K562 (cell line): ENCODE data around the gene RPL39L. TPM values are rescaled to one million over a fixed set of nuclear protein-coding genes. Genes with fewer than 3 reads are reported as not detected.

Experiments used
- ATAC-seq: fragments of 200-7000 bp; cut with Tn5 transposase; 3 replicates; pipeline ENCODE4 v1.9.1; 2020; ENCODE audit warnings: moderate library complexity
- BruUV-seq: library from RNA; stranded (reverse); fragments of 400-500 nt; replicated peaks from 2 replicates; lab custom pipeline; 2021; lab: Mats Ljungman, UMichigan
- CTCF ChIA-PET: fragments of 300-600 bp; formaldehyde crosslinking; extraction: SDS; loops from one replicate; lab custom pipeline; 2021; ENCODE audit warnings: low intra/inter-chr PET ratio; lab: Yijun Ruan, JAX
- POLR2A ChIA-PET: fragments of 300-600, 350-650 bp; sonication (Branson Sonifier 250); formaldehyde crosslinking; extraction: SDS; loops from one replicate; lab custom pipeline; 2021; ENCODE audit warnings: antibody characterized with exemption, inconsistent platforms; lab: Yijun Ruan, JAX
- DNase-seq, 4 experiments: peaks; one replicate each; pipeline versions ENCODE4 v3.0.0 to v3.0.0-alpha.2; 2011 to 2018; ENCODE audit warnings: low spot score in 3 of 4, mixed read lengths in 3 of 4; ENCODE audit errors: extremely low read depth in 1 of 4
- FAIRE-seq: peaks from 2 replicates; lab custom pipeline; 2011; peaks lifted over from hg19 to GRCh38; lab: Jason Lieb, UNC
- H2AFZ ChIP-seq: 2 replicates; pipeline ENCODE4 v1.6.0; 2011; ENCODE audit warnings: low read depth, low read length, control low read depth, inconsistent platforms
- H3K27ac ChIP-seq: fragments of 200-600 bp; 3 replicates; pipeline ENCODE4 v1.8.0; 2011; ENCODE audit warnings: low read depth, mild to moderate bottlenecking, control low read depth, inconsistent platforms, low read length, moderate library complexity, mixed read lengths; ENCODE audit errors: extremely low read depth
- H3K27me3 ChIP-seq, 2 experiments: fragments of 300-600 bp in 1 of 2; 2 replicates in 1 of 2; 3 replicates in 1 of 2; pipeline versions ENCODE4 v1.6.0 to v1.8.0; 2011; ENCODE audit warnings: inconsistent platforms in 2 of 2, low read length in 2 of 2, mild to moderate bottlenecking in 1 of 2, mixed read lengths in 1 of 2, moderate library complexity in 1 of 2; ENCODE audit not compliant: control insufficient read depth in 2 of 2, insufficient read depth in 2 of 2
- H3K36me3 ChIP-seq: fragments of 300-600 bp; 3 replicates; pipeline ENCODE4 v1.8.0; 2011; ENCODE audit warnings: mild to moderate bottlenecking, low read length, inconsistent platforms; ENCODE audit not compliant: control insufficient read depth, insufficient read depth
- H3K4me1 ChIP-seq, 2 experiments: fragments of 200-600 bp in 1 of 2; replicated peaks in 1 of 2; 2 replicates in 1 of 2; 3 replicates in 1 of 2; pipeline versions ENCODE4 v1.5.1 to v1.8.0; 2011; ENCODE audit warnings: inconsistent platforms in 2 of 2, low read length in 2 of 2, mild to moderate bottlenecking in 1 of 2, mixed read lengths in 1 of 2, moderate library complexity in 1 of 2; ENCODE audit not compliant: control insufficient read depth in 2 of 2, insufficient read depth in 2 of 2
- H3K4me2 ChIP-seq: 2 replicates; pipeline ENCODE4 v1.6.1; 2011; ENCODE audit warnings: low read length, control low read depth, inconsistent platforms, mixed read lengths; ENCODE audit not compliant: insufficient read depth
- H3K4me3 ChIP-seq: fragments of 200-600 bp; sonication (generic), shearing (Covaris generic); 2 replicates; pipeline ENCODE4 v1.5.1; 2016; ENCODE audit warnings: control low read depth, inconsistent platforms
- H3K79me2 ChIP-seq: fragments of 200-600 bp; 3 replicates; pipeline ENCODE4 v1.8.0; 2011; ENCODE audit warnings: low read length, inconsistent platforms; ENCODE audit not compliant: control insufficient read depth, insufficient read depth
- H3K9ac ChIP-seq, 2 experiments: 2 replicates each; pipeline versions ENCODE4 v1.6.0 to v1.6.1; 2011; ENCODE audit warnings: low read depth in 2 of 2, low read length in 2 of 2, control low read depth in 1 of 2, inconsistent platforms in 1 of 2, mild to moderate bottlenecking in 1 of 2, mixed read lengths in 1 of 2; ENCODE audit not compliant: insufficient read depth in 1 of 2
- H3K9me1 ChIP-seq: one replicate; pipeline ENCODE4 v1.6.0; 2011; ENCODE audit warnings: inconsistent platforms, mild to moderate bottlenecking, low read length, moderate library complexity; ENCODE audit not compliant: control insufficient read depth, insufficient read depth
- H3K9me3 ChIP-seq: replicated peaks from 2 replicates; pipeline ENCODE4 v1.5.1; 2011; ENCODE audit warnings: low read depth, low read length, inconsistent platforms; ENCODE audit not compliant: control insufficient read depth, insufficient read depth
- H4K20me1 ChIP-seq: replicated peaks from 2 replicates; pipeline ENCODE4 v1.6.1; 2011; ENCODE audit warnings: low read length, inconsistent platforms, mixed read lengths; ENCODE audit not compliant: control insufficient read depth, insufficient read depth
- ADNP ChIP-seq: fragments of 200-800 bp; sonication (Bioruptor generic); IDR thresholded peaks from 2 replicates; pipeline ENCODE4 v1.6.1; 2016; ENCODE audit warnings: missing genetic modification characterization, missing compliant biosample characterization
- ARNT ChIP-seq, 2 experiments: fragments of 450-650 bp; IDR thresholded peaks; 2 replicates each; pipeline ENCODE4 v1.6.1; 2016; ENCODE audit warnings: mild to moderate bottlenecking in 1 of 2
- KDM4B ChIP-seq, 2 experiments: fragments of 450-650 bp in 1 of 2; sonication (generic) in 1 of 2; IDR thresholded peaks; 2 replicates each; pipeline ENCODE4 v1.6.1; 2016 to 2017; ENCODE audit warnings: borderline replicate concordance in 2 of 2, antibody characterized with exemption in 1 of 2, low read depth in 1 of 2, mild to moderate bottlenecking in 1 of 2
- ZHX1 ChIP-seq: fragments of 150-350 bp; conservative IDR thresholded peaks from 2 replicates; pipeline ENCODE4 v1.6.1; 2014; ENCODE audit warnings: low read length
- WGBS: fragments of 100-300 bp; shearing (Covaris generic); methylation state at CpG from one replicate; pipeline ENCODE4 v1.1.6; 2016; ENCODE audit warnings: low coverage, mixed read lengths; ENCODE audit not compliant: insufficient coverage; ENCODE audit errors: missing lambda C conversion rate; 5-methylcytosine and 5-hydroxymethylcytosine counted together
- in situ Hi-C: fragments of 300-500 bp; cut with MboI; formaldehyde crosslinking; loops from 4 replicates; pipeline ENCODE4 v1.15.0; 2018; ENCODE audit warnings: inconsistent platforms, mixed read lengths
- intact Hi-C: fragments of 100-400 bp; cut with micrococcal nuclease; formaldehyde crosslinking; loops from 2 replicates; pipeline ENCODE4 v1.14.2; 2022
- polyA plus RNA-seq, 8 experiments: library from polyadenylated mRNA; depleted of rRNA in 4 of 8; stranded (reverse) in 5 of 8; unstranded in 3 of 8; fragments of >200 nt; fragmentation: Nextera tagmentation in 2 of 8; fragmentation: Illumina TruSeq in 1 of 8; extraction: Ambion mirVana in 2 of 8; extraction: Trizol in 1 of 8; gene quantifications; 2 replicates each; pipeline versions ENCODE4 v1.2.1 to v1.2.3, GENCODE V29; 2011 to 2014; ENCODE audit warnings: inconsistent platforms in 1 of 8, missing spikeins in 1 of 8
- total RNA-seq, 7 experiments: library from RNA; depleted of rRNA in 6 of 7; stranded (reverse); fragments of >200 nt in 6 of 7; fragmentation: Illumina TruSeq in 2 of 7; extraction: Trizol in 2 of 7; gene quantifications; 2 replicates each; pipeline versions ENCODE4 v1.2.1 to v1.2.3, GENCODE V29; 2011 to 2021; ENCODE audit warnings: low replicate concordance in 1 of 7

RPL39L gene
- total and polyA plus RNA-seq, 9 of the 15 experiments (the other 6 are each of a cell fraction or from before 2014, with no cell fraction given) = 15.0 to 122 (median 45.5) TPM

- TF ChIP-seq ZHX1 = no peak
Observed at GRCh38 chr3:187145149-187145895, 6.0 kb upstream of the RPL39L start (continued).

GRCh38 chr3:187139895-187140253, 578 bp upstream of the RPL39L start:
- peaks cover 12% of the 10 kb centered on the region for H3K79me2 ChIP-seq
- H3K9ac ChIP-seq = no peak overlapping the region
- no peaks in the 10 kb centered on the region for H3K27me3 ChIP-seq
- DNase-seq (no peak), FAIRE-seq (no peak), ATAC-seq (no peak)
- no peaks in the 10 kb centered on the region for H4K20me1 ChIP-seq
- H3K4me2 ChIP-seq = peak overlapping the region; percentile 86
- ChIA-PET CTCF (interaction anchor here (0.6 to 2.8 kb wide), 3 partner anchors 21 to 296 kb away, joined by 4 to 16 read pairs (median 5); no protein-coding TSS in a partner anchor), POLR2A (interaction anchor here (0.6 to 1.6 kb wide), 7 partner anchors 8 to 356 kb away, joined by 3 to 5 read pairs (median 4); partner anchors contain the start of gene EIF4A2)
- peaks cover 9% of the 10 kb centered on the region for H3K9me3 ChIP-seq
- no peak for TF ChIP-seq KDM4B (IDR thresholded peaks at IDR 0.05; ENCODE audit: borderline replicate concordance in 2 of 2, low read depth in 1 of 2)
- TF ChIP-seq ARNT (IDR thresholded peaks at IDR 0.05) = 0 out of 4 replicates have a peak, but pooled peaks of 1 of the 2 experiments have one; percentile 1
- peak; percentile 6; the same call in 1 of the 2 replicates for TF ChIP-seq ADNP (tag)
- in situ Hi-C loops = no loop called here
- no TSS peak for BruUV-seq
- H3K9me1 ChIP-seq = no peaks in the 10 kb centered on the region
- peak overlapping the region; percentile 98; the same call in 1 of the 2 replicates for H2AFZ ChIP-seq
- WGBS = 31% methylated on average over 3 of the region's 3 CpGs
- H3K36me3 ChIP-seq = peaks cover 10% of the 10 kb centered on the region; the same call in 2 of the 3 replicates
- H3K4me1 ChIP-seq = peaks cover 3 to 8% of the 10 kb centered on the region in 2 experiments; a peak in 3 of 5 replicates
- peak overlapping the region; percentile 80 for H3K4me3 ChIP-seq
- intact Hi-C loops = loop anchor here (1.0 kb wide), 1 partner anchor 27 kb away; no protein-coding TSS in a partner anchor
- no peak overlapping the region for H3K27ac ChIP-seq
